Hindlimb muscle (tissue), 1 donor: ENCODE measurements around the gene FAM120AOS. TPM values are rescaled to one million over a fixed set of nuclear protein-coding genes. Genes with fewer than 3 reads are reported as not detected.

Experiments used
- DNase-seq: peaks from one replicate; pipeline ENCODE4 v3.0.0-alpha.2; 2013
- polyA plus RNA-seq: library from polyadenylated mRNA; unstranded; fragments of 120-200 nt; gene quantifications from one replicate; pipeline ENCODE4 v1.2.1, GENCODE V29; 2013; ENCODE audit not compliant: insufficient read length

FAM120AOS gene
- polyA plus RNA-seq, 1 donor = 42.2 TPM

- no peak for DNase-seq
Observed at GRCh38 chr9:93436655-93437407, 16.6 kb downstream of the FAM120AOS start.

GRCh38 chr9:93436218-93436617 lies 17.2 kb downstream of the FAM120AOS start:
- no peak for DNase-seq

- no peak for DNase-seq
Observed at GRCh38 chr9:93435386-93435785, 18.0 kb downstream of the FAM120AOS start.

- no peak for DNase-seq
Observed at GRCh38 chr9:93434056-93434455, 19.3 kb downstream of the FAM120AOS start.

- DNase-seq = no peak
Observed at GRCh38 chr9:93432964-93433363, 20.4 kb downstream of the FAM120AOS start.

- DNase-seq = no peak
Observed at GRCh38 chr9:93431539-93432105, 21.8 kb downstream of the FAM120AOS start.

GRCh38 chr9:93427655-93428379 lies 25.6 kb downstream of the FAM120AOS start:
- DNase-seq = no peak

GRCh38 chr9:93422977-93423616 lies 30.3 kb downstream of the FAM120AOS start:
- no peak for DNase-seq

GRCh38 chr9:93419023-93419422 lies 34.4 kb downstream of the FAM120AOS start:
- DNase-seq = no peak

- no peak for DNase-seq
Observed at GRCh38 chr9:93417538-93417937, 35.8 kb downstream of the FAM120AOS start.

- DNase-seq = no peak
Observed at GRCh38 chr9:93416530-93417235, 36.7 kb downstream of the FAM120AOS start.

GRCh38 chr9:93415176-93415690 lies 38.1 kb downstream of the FAM120AOS start:
- DNase-seq = no peak

GRCh38 chr9:93413530-93413929 lies 39.9 kb downstream of the FAM120AOS start:
- no peak for DNase-seq

- DNase-seq = no peak
Observed at GRCh38 chr9:93406371-93406770, 47.0 kb downstream of the FAM120AOS start.

GRCh38 chr9:93398471-93398870 lies 54.9 kb downstream of the FAM120AOS start:
- DNase-seq = no peak

- no peak for DNase-seq
Observed at GRCh38 chr9:93397661-93398373, 55.6 kb downstream of the FAM120AOS start.

Other genes starting within 250 kb of the FAM120AOS start
- gene FAM120A, start 1.9 kb downstream of the FAM120AOS start, polyA plus RNA-seq = 63.3 TPM
- gene PHF2, start 123.0 kb upstream of the FAM120AOS start, polyA plus RNA-seq = 40.8 TPM